Head of caudate nucleus (tissue), 42 donors: ENCODE results near the gene CDK17.
A peak's percentile ranks its signal among the peaks of the same experiment; 100 is the strongest.
"Not testable (repeated sequence)": the region's sequence is repeated elsewhere in the genome, so short reads cannot be mapped to it uniquely, and the experiment has no call there.

Experiments used
- DNase-seq, 42 donors: peaks; one replicate each; pipeline versions ENCODE4 v3.0.0 to v3.0.0-alpha.2; 2020 to 2021; ENCODE audit warnings: mixed read lengths in 7 of 42
- intact Hi-C: fragments of 100-400 bp; cut with DNase I; formaldehyde crosslinking; loops from one replicate; pipeline ENCODE4 v1.15.0; 2022

CDK17 gene

GRCh38 chr12:96399919-96400630 lies at the start of gene CDK17:
CDK17 (minus strand) TSS chr12:96400439; CDS start chr12:96334836, 65,603 bp downstream.
- intact Hi-C loops, result loop anchor here (2.0 to 10.0 kb wide), 4 partner anchors 88 to 335 kb away; partner anchors contain the start of gene CFAP54
- DNase-seq, result peak; percentile 64 to 94 (median 86)

GRCh38 chr12:96448300-96448699 lies 48.1 kb upstream of the CDK17 start:
- no peak for DNase-seq
- intact Hi-C loops, result no loop called here

GRCh38 chr12:96447256-96447655 lies 47.0 kb upstream of the CDK17 start:
- DNase-seq, result no peak
- intact Hi-C loops, result no loop called here

GRCh38 chr12:96445691-96446583 lies 45.7 kb upstream of the CDK17 start:
- intact Hi-C loops, result no loop called here
- no peak for DNase-seq

GRCh38 chr12:96444399-96444798 lies 44.2 kb upstream of the CDK17 start:
- intact Hi-C loops, result no loop called here
- no peak for DNase-seq

- no peak for DNase-seq
- intact Hi-C loops, result no loop called here
Observed at GRCh38 chr12:96442906-96443305, 42.7 kb upstream of the CDK17 start.

GRCh38 chr12:96441816-96442215 lies 41.6 kb upstream of the CDK17 start:
- DNase-seq, result no peak
- intact Hi-C loops, result no loop called here

GRCh38 chr12:96438330-96438729 lies 38.1 kb upstream of the CDK17 start:
- intact Hi-C loops, result no loop called here
- DNase-seq, result peak in 1 of 42 donors; percentile 21

- no peak for DNase-seq
- intact Hi-C loops, result no loop called here
Observed at GRCh38 chr12:96437171-96437445, 36.9 kb upstream of the CDK17 start.

GRCh38 chr12:96436366-96437170 lies 36.3 kb upstream of the CDK17 start:
- DNase-seq, result peak in 7 of 42 donors; percentile 5 to 43 (median 12)
- intact Hi-C loops, result no loop called here

GRCh38 chr12:96434107-96434506 lies 33.9 kb upstream of the CDK17 start:
- intact Hi-C loops, result no loop called here
- no peak for DNase-seq

GRCh38 chr12:96432496-96433321 lies 32.5 kb upstream of the CDK17 start:
- intact Hi-C loops, DNase-seq: not testable (repeated sequence)

- DNase-seq, result no peak
- intact Hi-C loops, result no loop called here
Observed at GRCh38 chr12:96431067-96431466, 30.8 kb upstream of the CDK17 start.

GRCh38 chr12:96427269-96427729 lies 27.1 kb upstream of the CDK17 start:
- intact Hi-C loops, result no loop called here
- peak in 25 of 42 donors; percentile 7 to 64 (median 21) for DNase-seq

- no peak for DNase-seq
Observed at GRCh38 chr12:96425951-96426350, 25.7 kb upstream of the CDK17 start.

GRCh38 chr12:96425321-96425720 lies 25.1 kb upstream of the CDK17 start:
- intact Hi-C loops, result no loop called here
- DNase-seq, result no peak

More at GRCh38 chr12:96425951-96426350, 25.7 kb upstream of the CDK17 start:
- intact Hi-C loops, result no loop called here

- intact Hi-C loops, result no loop called here
- no peak for DNase-seq
Observed at GRCh38 chr12:96424601-96425000, 24.4 kb upstream of the CDK17 start.

GRCh38 chr12:96422192-96422591 lies 22.0 kb upstream of the CDK17 start:
- intact Hi-C loops, result no loop called here
- no peak for DNase-seq

- intact Hi-C loops, result no loop called here
- no peak for DNase-seq
Observed at GRCh38 chr12:96421014-96421413, 20.8 kb upstream of the CDK17 start.
